Loucy (cell line): Measurements from ENCODE around the gene DNAH17.

Experiments
- H2AFZ ChIP-seq: fragments of 200-600 bp; sonication (generic); 2 replicates; pipeline ENCODE4 v1.6.0; 2016; ENCODE audit warnings: antibody characterized with exemption, mild to moderate bottlenecking, low read length, moderate library complexity
- H3F3A ChIP-seq: fragments of 200-600 bp; 2 replicates; pipeline ENCODE4 v1.6.0; 2016; ENCODE audit warnings: antibody characterized with exemption, low read depth, mild to moderate bottlenecking
- H3K27me3 ChIP-seq: fragments of 200-600 bp; sonication (generic); 2 replicates; pipeline ENCODE4 v1.6.1; 2014; ENCODE audit warnings: low read length, mild to moderate bottlenecking; ENCODE audit not compliant: insufficient read depth, poor library complexity, severe bottlenecking
- H3K36me3 ChIP-seq: fragments of 200-600 bp; sonication (generic); 2 replicates; pipeline ENCODE4 v1.6.1; 2016; ENCODE audit warnings: low read length; ENCODE audit not compliant: insufficient read depth
- H3K4me1 ChIP-seq: fragments of 200-600 bp; sonication (generic); 2 replicates; pipeline ENCODE4 v1.5.1; 2014; ENCODE audit warnings: low read length, mild to moderate bottlenecking; ENCODE audit not compliant: insufficient read depth, poor library complexity, severe bottlenecking
- H3K4me2 ChIP-seq: fragments of 200-600 bp; sonication (generic); 2 replicates; pipeline ENCODE4 v1.6.0; 2014; ENCODE audit warnings: antibody characterized with exemption, low read length, low read depth, mild to moderate bottlenecking; ENCODE audit not compliant: poor library complexity, severe bottlenecking
- H3K4me3 ChIP-seq: fragments of 200-600 bp; sonication (generic); 2 replicates; pipeline ENCODE4 v1.5.1; 2014; ENCODE audit warnings: low read length, mild to moderate bottlenecking, mixed read lengths; ENCODE audit not compliant: poor library complexity, severe bottlenecking
- H3K79me2 ChIP-seq: fragments of 200-600 bp; sonication (generic); 2 replicates; pipeline ENCODE4 v1.6.1; 2014; ENCODE audit warnings: low read length; ENCODE audit not compliant: insufficient read depth
- H3K9ac ChIP-seq: fragments of 200-600 bp; sonication (generic); 2 replicates; pipeline ENCODE4 v1.6.0; 2014; ENCODE audit warnings: mild to moderate bottlenecking, low read depth, low read length, moderate library complexity; ENCODE audit not compliant: poor library complexity, severe bottlenecking
- H3K9me2 ChIP-seq: fragments of 200-600 bp; sonication (generic); replicated peaks from 2 replicates; pipeline ENCODE4 v1.6.1; 2016; ENCODE audit warnings: low read depth, low read length, mixed read lengths
- H3K9me3 ChIP-seq: fragments of 200-600 bp; sonication (generic); 2 replicates; pipeline ENCODE4 v1.6.1; 2014; ENCODE audit warnings: mild to moderate bottlenecking, antibody characterized with exemption, low read length, low read depth; ENCODE audit not compliant: insufficient read depth
- H4K20me1 ChIP-seq: fragments of 200-600 bp; sonication (generic); 2 replicates; pipeline ENCODE4 v1.6.0; 2014; ENCODE audit warnings: antibody characterized with exemption, low read length, mild to moderate bottlenecking; ENCODE audit not compliant: insufficient read depth, poor library complexity, severe bottlenecking
- CTCF ChIP-seq: fragments of 200-600 bp; sonication (generic); conservative IDR thresholded peaks from 2 replicates; pipeline ENCODE4 v1.5.1; 2014; ENCODE audit warnings: mild to moderate bottlenecking, antibody characterized with exemption, low read length
- EZH2phosphoT487 ChIP-seq: fragments of 200-600 bp; IDR thresholded peaks from 2 replicates; pipeline ENCODE4 v1.6.1; 2018; ENCODE audit warnings: antibody characterized with exemption, mild to moderate bottlenecking, moderate library complexity, borderline replicate concordance

DNAH17 gene

GRCh38 chr17:78524870-78525510, 52.2 kb downstream of the DNAH17 start:
- no peaks in the 10 kb centered on the region for H3K36me3 ChIP-seq
- no peak overlapping the region for H2AFZ ChIP-seq
- H3K4me3 ChIP-seq: no peak overlapping the region
- no peak overlapping the region for H3K4me2 ChIP-seq
- H3K27me3 ChIP-seq: no peaks in the 10 kb centered on the region
- H3K9me2 ChIP-seq: no peaks in the 10 kb centered on the region
- no peaks in the 10 kb centered on the region for H3K4me1 ChIP-seq
- H3K9me3 ChIP-seq: no peaks in the 10 kb centered on the region
- no peaks in the 10 kb centered on the region for H4K20me1 ChIP-seq
- no peak overlapping the region for H3K9ac ChIP-seq
- TF ChIP-seq CTCF (no peak), EZH2phosphoT487 (no peak)
- no peaks in the 10 kb centered on the region for H3K79me2 ChIP-seq
- H3F3A ChIP-seq: no peaks in the 10 kb centered on the region

- TF ChIP-seq EZH2phosphoT487 (no peak), CTCF (no peak)
Observed at GRCh38 chr17:78523934-78524655, 53.1 kb downstream of the DNAH17 start.

GRCh38 chr17:78522031-78522809, 55.0 kb downstream of the DNAH17 start:
- TF ChIP-seq CTCF (no peak), EZH2phosphoT487 (no peak)
- no peak overlapping the region for H2AFZ ChIP-seq
- H3K9me2 ChIP-seq: no peaks in the 10 kb centered on the region
- no peaks in the 10 kb centered on the region for H4K20me1 ChIP-seq
- no peaks in the 10 kb centered on the region for H3F3A ChIP-seq
- H3K79me2 ChIP-seq: no peaks in the 10 kb centered on the region
- no peak overlapping the region for H3K9ac ChIP-seq
- H3K27me3 ChIP-seq: no peaks in the 10 kb centered on the region
- no peak overlapping the region for H3K4me3 ChIP-seq
- H3K9me3 ChIP-seq: no peaks in the 10 kb centered on the region
- no peak overlapping the region for H3K4me2 ChIP-seq
- H3K4me1 ChIP-seq: no peaks in the 10 kb centered on the region
- H3K36me3 ChIP-seq: no peaks in the 10 kb centered on the region

More at GRCh38 chr17:78523934-78524655, 53.1 kb downstream of the DNAH17 start:
- H3K9me3 ChIP-seq: no peaks in the 10 kb centered on the region
- no peaks in the 10 kb centered on the region for H3K9me2 ChIP-seq
- H3K9ac ChIP-seq: no peak overlapping the region
- H4K20me1 ChIP-seq: no peaks in the 10 kb centered on the region
- no peak overlapping the region for H2AFZ ChIP-seq
- no peaks in the 10 kb centered on the region for H3K4me1 ChIP-seq
- H3K4me2 ChIP-seq: no peak overlapping the region
- no peak overlapping the region for H3K4me3 ChIP-seq
- no peaks in the 10 kb centered on the region for H3K79me2 ChIP-seq
- no peaks in the 10 kb centered on the region for H3K27me3 ChIP-seq
- no peaks in the 10 kb centered on the region for H3K36me3 ChIP-seq
- no peaks in the 10 kb centered on the region for H3F3A ChIP-seq
